HCT116 (cell line): ENCODE data around the gene LEKR1. TPM values are rescaled to one million over a fixed set of nuclear protein-coding genes. Genes with fewer than 3 reads are reported as not detected.

Source experiments
- ATAC-seq: fragments of 200-7000 bp; cut with Tn5 transposase; 2 replicates; pipeline ENCODE4 v1.9.1; 2020; ENCODE audit warnings: mild to moderate bottlenecking, moderate library complexity
- BruUV-seq: library from RNA; stranded (reverse); fragments of 400-500 nt; replicated peaks from 2 replicates; lab custom pipeline; 2021; lab: Mats Ljungman, UMichigan
- CTCF ChIA-PET: fragments of 300-600 bp; sonication (Branson Sonifier 250); formaldehyde crosslinking; loops from one replicate; lab custom pipeline; 2021; ENCODE audit warnings: antibody characterized with exemption; lab: Charles Lee
- POLR2A ChIA-PET: fragments of 300-600, 350-600 bp; sonication (Branson Sonifier 250); formaldehyde crosslinking; loops from one replicate; lab custom pipeline; 2021; ENCODE audit warnings: antibody characterized with exemption; lab: Charles Lee
- RAD21 ChIA-PET, 2 experiments: fragments of 300-600 bp; sonication (Branson Sonifier 250); formaldehyde crosslinking; loops; one replicate each; lab custom pipeline; 2023; ENCODE audit warnings: low total read pairs in 2 of 2; ENCODE audit not compliant: uncharacterized antibody in 2 of 2, unreplicated experiment in 2 of 2, low non-redundant PET in 1 of 2; lab: Charles Lee
- DNase-seq: peaks from one replicate; pipeline ENCODE4 v3.0.0-alpha.2; 2010; ENCODE audit warnings: low read depth, low spot score
- H2AFZ ChIP-seq: fragments of 200-600 bp; shearing (Covaris generic), sonication (generic); 2 replicates; pipeline ENCODE4 v1.6.1; 2017; ENCODE audit warnings: low read depth, mixed run types, mixed read lengths, antibody characterized with exemption, low read length; ENCODE audit not compliant: poor library complexity, severe bottlenecking
- H3K27ac ChIP-seq: 2 replicates; pipeline ENCODE4 v1.5.1; 2012; ENCODE audit warnings: low read depth, low read length
- H3K27me3 ChIP-seq: fragments of 200-600 bp; sonication (generic); 2 replicates; pipeline ENCODE4 v1.6.1; 2016; ENCODE audit warnings: mixed run types, low read length, mixed read lengths; ENCODE audit not compliant: insufficient read depth
- H3K36me3 ChIP-seq, 2 experiments: fragments of 200-500 bp in 1 of 2; fragments of 200-600 bp in 1 of 2; sonication (Bioruptor generic) in 1 of 2; sonication (generic) in 1 of 2; 2 replicates each; pipeline versions ENCODE4 v1.5.1 to v1.6.1; 2014 to 2016; ENCODE audit warnings: low read length in 2 of 2, inconsistent platforms in 1 of 2, mixed read lengths in 1 of 2, mixed run types in 1 of 2; ENCODE audit not compliant: insufficient read depth in 2 of 2, control insufficient read depth in 1 of 2
- H3K4me1 ChIP-seq, 2 experiments: fragments of 200-600 bp in 1 of 2; sonication (generic) in 1 of 2; 2 replicates each; pipeline versions ENCODE4 v1.5.1 to v1.6.1; 2012 to 2017; ENCODE audit warnings: low read length in 2 of 2, inconsistent platforms in 1 of 2, mild to moderate bottlenecking in 1 of 2, mixed read lengths in 1 of 2, mixed run types in 1 of 2, moderate library complexity in 1 of 2; ENCODE audit not compliant: insufficient read depth in 2 of 2, control insufficient read depth in 1 of 2
- H3K4me2 ChIP-seq: fragments of 200-600 bp; sonication (generic); 2 replicates; pipeline ENCODE4 v1.6.1; 2017; ENCODE audit warnings: mixed run types, low read length, mixed read lengths
- H3K4me3 ChIP-seq, 2 experiments: fragments of 200-600 bp in 1 of 2; sonication (generic) in 1 of 2; replicated peaks in 1 of 2; 2 replicates each; pipeline ENCODE4 v1.5.1; 2011 to 2016; ENCODE audit warnings: low read length in 2 of 2, control low read depth in 1 of 2, low read depth in 1 of 2, mild to moderate bottlenecking in 1 of 2, mixed read lengths in 1 of 2, mixed run types in 1 of 2
- H3K79me2 ChIP-seq: fragments of 200-600 bp; sonication (generic); 2 replicates; pipeline ENCODE4 v1.6.1; 2017; ENCODE audit warnings: mild to moderate bottlenecking, mixed run types, low read length, moderate library complexity, mixed read lengths; ENCODE audit not compliant: insufficient read depth
- H3K9ac ChIP-seq: fragments of 200-600 bp; sonication (generic); 2 replicates; pipeline ENCODE4 v1.6.1; 2016; ENCODE audit warnings: low read length, mixed read lengths
- H3K9me2 ChIP-seq: fragments of 200-600 bp; sonication (generic), shearing (Covaris generic); 2 replicates; pipeline ENCODE4 v1.6.1; 2017; ENCODE audit warnings: mixed run types, mild to moderate bottlenecking, moderate library complexity; ENCODE audit not compliant: insufficient read depth
- H3K9me3 ChIP-seq, 2 experiments: fragments of 200-500 bp in 1 of 2; fragments of 200-600 bp in 1 of 2; sonication (Bioruptor generic) in 1 of 2; sonication (generic) in 1 of 2; 2 replicates each; pipeline ENCODE4 v1.6.1; 2014 to 2017; ENCODE audit warnings: low read length in 2 of 2, mixed read lengths in 2 of 2, inconsistent platforms in 1 of 2, low read depth in 1 of 2, mild to moderate bottlenecking in 1 of 2, mixed run types in 1 of 2, moderate library complexity in 1 of 2; ENCODE audit not compliant: control insufficient read depth in 1 of 2, insufficient read depth in 1 of 2
- H4K20me1 ChIP-seq: fragments of 200-600 bp; sonication (generic), shearing (Covaris generic); 2 replicates; pipeline ENCODE4 v1.6.1; 2017; ENCODE audit warnings: mixed run types, mild to moderate bottlenecking, moderate library complexity; ENCODE audit not compliant: insufficient read depth
- CTCF ChIP-seq, 3 experiments: fragments of 200-600 bp in 1 of 3; sonication (generic) in 1 of 3; IDR thresholded peaks in 2 of 3; conservative IDR thresholded peaks in 1 of 3; 2 replicates each; pipeline ENCODE4 v1.5.1; 2012 to 2017; ENCODE audit warnings: low read depth in 2 of 3, low read length in 2 of 3, antibody characterized with exemption in 1 of 3, borderline replicate concordance in 1 of 3, control low read depth in 1 of 3, mild to moderate bottlenecking in 1 of 3, mixed read lengths in 1 of 3, mixed run types in 1 of 3, moderate library complexity in 1 of 3; ENCODE audit not compliant: insufficient read depth in 1 of 3
- FOSL1 ChIP-seq: IDR thresholded peaks from 2 replicates; pipeline ENCODE4 v1.6.1; 2012; ENCODE audit warnings: low read depth
- JUND ChIP-seq: IDR thresholded peaks from 2 replicates; pipeline ENCODE4 v1.6.1; 2012
- MAX ChIP-seq: IDR thresholded peaks from 2 replicates; pipeline ENCODE4 v1.6.1; 2012
- POLR2A ChIP-seq: IDR thresholded peaks from 2 replicates; pipeline ENCODE4 v1.7.0; 2011; ENCODE audit warnings: borderline replicate concordance; ENCODE audit not compliant: insufficient read depth, insufficient read length; ENCODE audit errors: extremely low read depth
- REST ChIP-seq: IDR thresholded peaks from 2 replicates; pipeline ENCODE4 v1.6.1; 2012; ENCODE audit warnings: low read depth
- SIN3A ChIP-seq: IDR thresholded peaks from 2 replicates; pipeline ENCODE4 v1.6.1; 2012; ENCODE audit warnings: low read depth
- SP1 ChIP-seq: IDR thresholded peaks from 2 replicates; pipeline ENCODE4 v1.6.1; 2012; ENCODE audit warnings: low read depth
- ZBTB33 ChIP-seq: IDR thresholded peaks from 2 replicates; pipeline ENCODE4 v1.6.1; 2011; ENCODE audit warnings: mild to moderate bottlenecking, low read length, moderate library complexity; ENCODE audit not compliant: insufficient replicate concordance; ENCODE audit errors: extremely low read depth
- ZNF274 ChIP-seq: fragments of 200-500 bp; sonication (Bioruptor generic); IDR thresholded peaks from 2 replicates; pipeline ENCODE4 v1.6.1; 2014; ENCODE audit warnings: mild to moderate bottlenecking, low read depth, low read length, inconsistent platforms
- intact Hi-C: fragments of 100-400 bp; cut with micrococcal nuclease; formaldehyde crosslinking; loops from 2 replicates; pipeline ENCODE4 v1.10.0; 2022
- total RNA-seq: library from RNA; stranded (reverse); gene quantifications from one replicate; pipeline ENCODE4 v1.2.1, GENCODE V29; 2021; ENCODE audit not compliant: unreplicated experiment

The LEKR1 gene
- total RNA-seq, 1 experiment from 2014 or later, result 2.1 TPM

- TF ChIP-seq MAX (no peak), SP1 (no peak), CTCF (IDR thresholded peaks at IDR 0.05 in 2 of 3, conservative IDR thresholded peaks at IDR 0.05 in 1 of 3; ENCODE audit: borderline replicate concordance in 1 of 3, insufficient read depth in 1 of 3, low read depth in 2 of 3, low read length in 2 of 3) (no peak), REST (no peak), ZNF274 (no peak), ZBTB33 (no peak), FOSL1 (no peak), SIN3A (no peak), JUND (no peak), POLR2A (no peak)
- DNase-seq, result no peak
- RAD21 ChIA-PET, result no interaction called here
- POLR2A ChIA-PET, result no interaction called here
- H3K9me3 ChIP-seq, result no peaks in the 10 kb centered on the region
- H3K36me3 ChIP-seq, result 0 out of 4 replicates have a peak, but pooled peaks cover 0 to 3% of the 10 kb centered on the region in 2 experiments
- no peak overlapping the region for H3K9ac ChIP-seq
- intact Hi-C loops, result no loop called here
- H4K20me1 ChIP-seq, result no peaks in the 10 kb centered on the region
- CTCF ChIA-PET, result no interaction called here
- peaks cover 5 to 44% of the 10 kb centered on the region in 2 experiments for H3K4me1 ChIP-seq
- no peak overlapping the region for H3K4me3 ChIP-seq
- H2AFZ ChIP-seq, result no peak overlapping the region
- no peaks in the 10 kb centered on the region for H3K79me2 ChIP-seq
- BruUV-seq, result no TSS peak
- no peak overlapping the region for H3K4me2 ChIP-seq
- H3K9me2 ChIP-seq, result no peaks in the 10 kb centered on the region
- ATAC-seq, result no peak
- no peak overlapping the region for H3K27ac ChIP-seq
- no peaks in the 10 kb centered on the region for H3K27me3 ChIP-seq
These were observed 33.2 kb upstream of the LEKR1 start for GRCh38 chr3:156792945-156793344.
